Astrocyte (in vitro differentiated cells and primary cell): Measurements from ENCODE around the gene CHCT1. TPM values are rescaled to one million over a fixed set of nuclear protein-coding genes. Genes with fewer than 3 reads are reported as not detected.
"Not testable (repeated sequence)": the region's sequence is repeated elsewhere in the genome, so short reads cannot be mapped to it uniquely, and the experiment has no call there.

Experiments
- DNase-seq: peaks from one replicate; pipeline ENCODE4 v3.0.0-alpha.2; 2010; ENCODE audit warnings: low read depth
- FAIRE-seq: peaks from 2 replicates; lab custom pipeline; 2011; peaks lifted over from hg19 to GRCh38; lab: Jason Lieb, UNC
- H2AFZ ChIP-seq: 2 replicates; pipeline ENCODE4 v1.6.0; 2012; ENCODE audit warnings: low read depth, low read length, inconsistent platforms
- H3K27ac ChIP-seq: 2 replicates; pipeline ENCODE4 v1.5.1; 2011; ENCODE audit warnings: low read depth, low read length, inconsistent platforms
- H3K27me3 ChIP-seq: 2 replicates; pipeline ENCODE4 v1.6.0; 2011; ENCODE audit warnings: low read length, inconsistent platforms; ENCODE audit not compliant: insufficient read depth
- H3K36me3 ChIP-seq: 2 replicates; pipeline ENCODE4 v1.5.1; 2011; ENCODE audit warnings: low read length, inconsistent platforms; ENCODE audit not compliant: insufficient read depth
- H3K4me1 ChIP-seq: 2 replicates; pipeline ENCODE4 v1.5.1; 2011; ENCODE audit warnings: low read length, inconsistent platforms; ENCODE audit not compliant: insufficient read depth
- H3K4me2 ChIP-seq: 2 replicates; pipeline ENCODE4 v1.6.0; 2012; ENCODE audit warnings: low read length, inconsistent platforms
- H3K4me3 ChIP-seq: 2 replicates; pipeline ENCODE4 v1.5.1; 2011; ENCODE audit warnings: low read depth, mild to moderate bottlenecking, low read length, inconsistent platforms; ENCODE audit not compliant: insufficient read depth
- H3K79me2 ChIP-seq: 2 replicates; pipeline ENCODE4 v1.6.0; 2012; ENCODE audit warnings: mild to moderate bottlenecking, low read length, inconsistent platforms; ENCODE audit not compliant: insufficient read depth
- H3K9ac ChIP-seq: 2 replicates; pipeline ENCODE4 v1.6.0; 2012; ENCODE audit warnings: mild to moderate bottlenecking, low read length, inconsistent platforms
- H3K9me3 ChIP-seq: 2 replicates; pipeline ENCODE4 v1.5.1; 2012; ENCODE audit warnings: low read depth, mild to moderate bottlenecking, low read length, inconsistent platforms; ENCODE audit not compliant: insufficient read depth
- H4K20me1 ChIP-seq: 2 replicates; pipeline ENCODE4 v1.6.0; 2012; ENCODE audit warnings: low read length, inconsistent platforms; ENCODE audit not compliant: insufficient read depth
- H3K27ac Mint-ChIP-seq: one replicate; pipeline ENCODE4 v1.8.0; 2021; ENCODE audit warnings: mild to moderate bottlenecking, mixed read lengths; ENCODE audit not compliant: unreplicated experiment
- H3K27me3 Mint-ChIP-seq: one replicate; pipeline ENCODE4 v1.8.0; 2021; ENCODE audit warnings: low read depth, mixed read lengths; ENCODE audit not compliant: unreplicated experiment
- H3K36me3 Mint-ChIP-seq: one replicate; pipeline ENCODE4 v1.8.0; 2021; ENCODE audit warnings: low read depth, mixed read lengths; ENCODE audit not compliant: unreplicated experiment
- H3K4me1 Mint-ChIP-seq: one replicate; pipeline ENCODE4 v1.8.0; 2021; ENCODE audit warnings: low read depth, mixed read lengths; ENCODE audit not compliant: unreplicated experiment
- H3K4me3 Mint-ChIP-seq: one replicate; pipeline ENCODE4 v1.8.0; 2021; ENCODE audit warnings: mild to moderate bottlenecking, moderate library complexity, mixed read lengths; ENCODE audit not compliant: unreplicated experiment
- H3K9me3 Mint-ChIP-seq: one replicate; pipeline ENCODE4 v1.8.0; 2021; ENCODE audit warnings: mild to moderate bottlenecking, mixed read lengths; ENCODE audit not compliant: unreplicated experiment
- CTCF ChIP-seq: IDR thresholded peaks from 2 replicates; pipeline ENCODE4 v1.5.1; 2011; ENCODE audit warnings: low read depth, mild to moderate bottlenecking, inconsistent platforms, low read length, moderate library complexity; ENCODE audit not compliant: insufficient read depth
- EZH2 ChIP-seq: IDR thresholded peaks from 2 replicates; pipeline ENCODE4 v1.6.1; 2012; ENCODE audit warnings: mild to moderate bottlenecking, low read length, inconsistent platforms; ENCODE audit not compliant: insufficient read depth
- total RNA-seq: library from RNA; stranded (reverse); gene quantifications from 2 replicates; pipeline ENCODE4 v1.2.1, GENCODE V29; 2021

CHCT1 gene
- total RNA-seq, 1 donor from 2014 or later = not detected

GRCh38 chr17:60412701-60413100, 9.6 kb upstream of the CHCT1 start:
- Mint-ChIP-seq H3K27ac (no peak overlapping the region), H3K4me3 (no peak overlapping the region), H3K9me3 (peaks cover 4% of the 10 kb centered on the region), H3K36me3 (no peaks in the 10 kb centered on the region), H3K27me3 (no peaks in the 10 kb centered on the region), H3K4me1 (no peaks in the 10 kb centered on the region)
- no peaks in the 10 kb centered on the region for H3K27me3 ChIP-seq
- H3K9ac ChIP-seq = no peak overlapping the region
- no peaks in the 10 kb centered on the region for H3K79me2 ChIP-seq
- FAIRE-seq (no peak), DNase-seq (no peak)
- H2AFZ ChIP-seq = no peak overlapping the region
- H3K9me3 ChIP-seq = no peaks in the 10 kb centered on the region
- no peak overlapping the region for H3K4me2 ChIP-seq
- no peak overlapping the region for H3K4me3 ChIP-seq
- no peaks in the 10 kb centered on the region for H3K36me3 ChIP-seq
- no peaks in the 10 kb centered on the region for H4K20me1 ChIP-seq
- no peak for TF ChIP-seq CTCF
- no peak for TF ChIP-seq EZH2
- no peak overlapping the region for H3K27ac ChIP-seq
- no peaks in the 10 kb centered on the region for H3K4me1 ChIP-seq

GRCh38 chr17:60415146-60415545, 7.1 kb upstream of the CHCT1 start:
- H3K27me3 Mint-ChIP-seq = no peaks in the 10 kb centered on the region
- H3K4me3 Mint-ChIP-seq = no peak overlapping the region
- no peak for DNase-seq
- H3K4me1 Mint-ChIP-seq = no peaks in the 10 kb centered on the region
- H3K36me3 ChIP-seq = no peaks in the 10 kb centered on the region
- no peak overlapping the region for H3K9ac ChIP-seq
- TF ChIP-seq EZH2 (no peak), CTCF (no peak)
- no peak overlapping the region for H2AFZ ChIP-seq
- no peaks in the 10 kb centered on the region for H3K79me2 ChIP-seq
- no peak for FAIRE-seq
- no peaks in the 10 kb centered on the region for H4K20me1 ChIP-seq
- peaks cover 2% of the 10 kb centered on the region for H3K36me3 Mint-ChIP-seq
- H3K27me3 ChIP-seq = no peaks in the 10 kb centered on the region
- H3K4me2 ChIP-seq = no peak overlapping the region
- H3K4me1 ChIP-seq = no peaks in the 10 kb centered on the region
- H3K9me3 ChIP-seq = no peaks in the 10 kb centered on the region
- no peak overlapping the region for H3K27ac ChIP-seq
- no peak overlapping the region for H3K4me3 ChIP-seq
- no peak overlapping the region for H3K27ac Mint-ChIP-seq
- H3K9me3 Mint-ChIP-seq = peaks cover 1% of the 10 kb centered on the region

- H3K4me1 ChIP-seq = peaks cover 2% of the 10 kb centered on the region
- Mint-ChIP-seq H3K4me3 (no peak overlapping the region), H3K27me3 (no peaks in the 10 kb centered on the region)
Measured at GRCh38 chr17:60416368-60416925, 5.8 kb upstream of the CHCT1 start.

GRCh38 chr17:60419003-60419402, 3.3 kb upstream of the CHCT1 start:
- not testable (repeated sequence) for DNase-seq, H3K79me2 ChIP-seq, H3K9me3 ChIP-seq, H3K9ac ChIP-seq, H3K4me3 Mint-ChIP-seq, H3K36me3 Mint-ChIP-seq, H2AFZ ChIP-seq, H3K4me2 ChIP-seq, H3K9me3 Mint-ChIP-seq, H3K27me3 ChIP-seq, H3K4me1 Mint-ChIP-seq, H4K20me1 ChIP-seq, H3K27ac ChIP-seq, H3K36me3 ChIP-seq, H3K4me1 ChIP-seq, H3K27me3 Mint-ChIP-seq, H3K27ac Mint-ChIP-seq, H3K4me3 ChIP-seq, FAIRE-seq

More at GRCh38 chr17:60416368-60416925, 5.8 kb upstream of the CHCT1 start:
- no peak overlapping the region for H3K9ac ChIP-seq
- TF ChIP-seq CTCF = no peak
- no peak for TF ChIP-seq EZH2
- H3K79me2 ChIP-seq = no peaks in the 10 kb centered on the region
- no peak overlapping the region for H2AFZ ChIP-seq
- H3K4me3 ChIP-seq = no peak overlapping the region
- Mint-ChIP-seq H3K9me3 (no peaks in the 10 kb centered on the region), H3K4me1 (no peaks in the 10 kb centered on the region), H3K27ac (no peak overlapping the region), H3K36me3 (peaks cover 2% of the 10 kb centered on the region)
- no peak overlapping the region for H3K4me2 ChIP-seq
- DNase-seq (no peak), FAIRE-seq (no peak)
- H4K20me1 ChIP-seq = no peaks in the 10 kb centered on the region
- no peaks in the 10 kb centered on the region for H3K27me3 ChIP-seq
- no peaks in the 10 kb centered on the region for H3K9me3 ChIP-seq
- no peak overlapping the region for H3K27ac ChIP-seq
- H3K36me3 ChIP-seq = no peaks in the 10 kb centered on the region
